ENCODE results near the gene FRMD4A.
"Not testable (repeated sequence)": the region's sequence is repeated elsewhere in the genome, so short reads cannot be mapped to it uniquely, and the experiment has no call there.

FRMD4A gene

GRCh38 chr10:13936826-13937225 lies 393.9 kb downstream of the FRMD4A start:
- no peak for DNase-seq

GRCh38 chr10:13930120-13930519 lies 400.6 kb downstream of the FRMD4A start:
- DNase-seq: no peak

- DNase-seq: no peak
Observed at GRCh38 chr10:13928451-13928850, 402.3 kb downstream of the FRMD4A start.

- no peak for DNase-seq
Observed at GRCh38 chr10:13925971-13926780, 404.5 kb downstream of the FRMD4A start.

GRCh38 chr10:13924040-13924725 lies 406.5 kb downstream of the FRMD4A start:
- DNase-seq: no peak

- no peak for DNase-seq
Observed at GRCh38 chr10:13922586-13922985, 408.1 kb downstream of the FRMD4A start.

- DNase-seq: no peak
Observed at GRCh38 chr10:13921941-13922340, 408.8 kb downstream of the FRMD4A start.

GRCh38 chr10:13921131-13921530 lies 409.6 kb downstream of the FRMD4A start:
- DNase-seq: not testable (repeated sequence)

- no peak for DNase-seq
Observed at GRCh38 chr10:13920465-13920864, 410.3 kb downstream of the FRMD4A start.

- no peak for DNase-seq
Observed at GRCh38 chr10:13920031-13920430, 410.7 kb downstream of the FRMD4A start.

GRCh38 chr10:13917791-13918190 lies 412.9 kb downstream of the FRMD4A start:
- DNase-seq: no peak

GRCh38 chr10:13916384-13916947 lies 414.3 kb downstream of the FRMD4A start:
- no peak for DNase-seq

- DNase-seq: no peak
Observed at GRCh38 chr10:13915710-13916109, 415.0 kb downstream of the FRMD4A start.

- no peak for DNase-seq
Observed at GRCh38 chr10:13913897-13914296, 416.8 kb downstream of the FRMD4A start.

- no peak for DNase-seq
Observed at GRCh38 chr10:13911821-13912520, 418.8 kb downstream of the FRMD4A start.

- no peak for DNase-seq
Observed at GRCh38 chr10:13909516-13910258, 421.0 kb downstream of the FRMD4A start.

- DNase-seq: no peak
Observed at GRCh38 chr10:13908475-13908874, 422.2 kb downstream of the FRMD4A start.

GRCh38 chr10:13907570-13907969 lies 423.2 kb downstream of the FRMD4A start:
- DNase-seq: no peak

- DNase-seq: no peak
Observed at GRCh38 chr10:13905281-13905680, 425.4 kb downstream of the FRMD4A start.

GRCh38 chr10:13904064-13904463 lies 426.7 kb downstream of the FRMD4A start:
- DNase-seq: no peak

GRCh38 chr10:13902868-13903587 lies 427.7 kb downstream of the FRMD4A start:
- DNase-seq: no peak

- DNase-seq: no peak
Observed at GRCh38 chr10:13899941-13900340, 430.8 kb downstream of the FRMD4A start.

All from activated CD8-positive, alpha-beta memory T cell treated with anti-CD3 and anti-CD28 coated beads for 24 hours (primary cell).